Transverse colon (tissue), 3 donors: ENCODE data around the gene COL8A1.

ENCODE experiments used
- EP300 ChIP-seq: sonication (generic); formaldehyde crosslinking; IDR thresholded peaks from one replicate; pipeline ENCODE4 v1.6.1; 2017; ENCODE audit warnings: antibody characterized with exemption, low read depth
- POLR2A ChIP-seq: fragments of 450-650 bp; IDR thresholded peaks from one replicate; pipeline ENCODE4 v1.6.1; 2016; ENCODE audit warnings: antibody characterized with exemption, mild to moderate bottlenecking, moderate library complexity
- TF ChIP-seq, protein P1 (sequence below), 5 experiments: fragments of 200-600 bp in 3 of 5; fragments of 450-650 bp in 2 of 5; sonication (generic) in 3 of 5; IDR thresholded peaks; 1 replicate in 2 of 5; 2 replicates in 3 of 5; pipeline ENCODE4 v1.5.1; 2016 to 2017; ENCODE audit warnings: antibody characterized with exemption in 5 of 5, inconsistent platforms in 3 of 5, mild to moderate bottlenecking in 2 of 5, moderate library complexity in 1 of 5

- TF ChIP-seq EP300 (no peak), POLR2A (no peak)
- TF ChIP-seq, protein P1, sequence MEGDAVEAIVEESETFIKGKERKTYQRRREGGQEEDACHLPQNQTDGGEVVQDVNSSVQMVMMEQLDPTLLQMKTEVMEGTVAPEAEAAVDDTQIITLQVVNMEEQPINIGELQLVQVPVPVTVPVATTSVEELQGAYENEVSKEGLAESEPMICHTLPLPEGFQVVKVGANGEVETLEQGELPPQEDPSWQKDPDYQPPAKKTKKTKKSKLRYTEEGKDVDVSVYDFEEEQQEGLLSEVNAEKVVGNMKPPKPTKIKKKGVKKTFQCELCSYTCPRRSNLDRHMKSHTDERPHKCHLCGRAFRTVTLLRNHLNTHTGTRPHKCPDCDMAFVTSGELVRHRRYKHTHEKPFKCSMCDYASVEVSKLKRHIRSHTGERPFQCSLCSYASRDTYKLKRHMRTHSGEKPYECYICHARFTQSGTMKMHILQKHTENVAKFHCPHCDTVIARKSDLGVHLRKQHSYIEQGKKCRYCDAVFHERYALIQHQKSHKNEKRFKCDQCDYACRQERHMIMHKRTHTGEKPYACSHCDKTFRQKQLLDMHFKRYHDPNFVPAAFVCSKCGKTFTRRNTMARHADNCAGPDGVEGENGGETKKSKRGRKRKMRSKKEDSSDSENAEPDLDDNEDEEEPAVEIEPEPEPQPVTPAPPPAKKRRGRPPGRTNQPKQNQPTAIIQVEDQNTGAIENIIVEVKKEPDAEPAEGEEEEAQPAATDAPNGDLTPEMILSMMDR (IDR thresholded peaks at IDR 0.05) = no peak
Measured at GRCh38 chr3:99780749-99781148, 142.4 kb downstream of the COL8A1 start.
